ENCODE data around the gene ZFAND4. TPM values are rescaled to one million over a fixed set of nuclear protein-coding genes. Genes with fewer than 3 reads are reported as not detected.
A peak's percentile ranks its signal among the peaks of the same experiment; 100 is the strongest.
"Not testable (repeated sequence)": the region's sequence is repeated elsewhere in the genome, so short reads cannot be mapped to it uniquely, and the experiment has no call there.

Gene ZFAND4
- total RNA-seq, 1 donor from 2014 or later, result 11.1 TPM

GRCh38 chr10:45673074-45673648, 589 bp upstream of the ZFAND4 start:
- H3K27me3 ChIP-seq (ENCODE audit: low read depth), result no peaks in the 10 kb centered on the region
- intact Hi-C loops (cut with micrococcal nuclease), result no loop called here
- H3K27ac ChIP-seq (replicated peaks), result peak overlapping the region; percentile 92
- peak overlapping the region; percentile 83 for H3K4me3 ChIP-seq
- TF ChIP-seq, protein P1, sequence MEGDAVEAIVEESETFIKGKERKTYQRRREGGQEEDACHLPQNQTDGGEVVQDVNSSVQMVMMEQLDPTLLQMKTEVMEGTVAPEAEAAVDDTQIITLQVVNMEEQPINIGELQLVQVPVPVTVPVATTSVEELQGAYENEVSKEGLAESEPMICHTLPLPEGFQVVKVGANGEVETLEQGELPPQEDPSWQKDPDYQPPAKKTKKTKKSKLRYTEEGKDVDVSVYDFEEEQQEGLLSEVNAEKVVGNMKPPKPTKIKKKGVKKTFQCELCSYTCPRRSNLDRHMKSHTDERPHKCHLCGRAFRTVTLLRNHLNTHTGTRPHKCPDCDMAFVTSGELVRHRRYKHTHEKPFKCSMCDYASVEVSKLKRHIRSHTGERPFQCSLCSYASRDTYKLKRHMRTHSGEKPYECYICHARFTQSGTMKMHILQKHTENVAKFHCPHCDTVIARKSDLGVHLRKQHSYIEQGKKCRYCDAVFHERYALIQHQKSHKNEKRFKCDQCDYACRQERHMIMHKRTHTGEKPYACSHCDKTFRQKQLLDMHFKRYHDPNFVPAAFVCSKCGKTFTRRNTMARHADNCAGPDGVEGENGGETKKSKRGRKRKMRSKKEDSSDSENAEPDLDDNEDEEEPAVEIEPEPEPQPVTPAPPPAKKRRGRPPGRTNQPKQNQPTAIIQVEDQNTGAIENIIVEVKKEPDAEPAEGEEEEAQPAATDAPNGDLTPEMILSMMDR (IDR thresholded peaks at IDR 0.05; ENCODE audit: borderline replicate concordance), result no peak
- H3K36me3 ChIP-seq, result no peaks in the 10 kb centered on the region
- no peak for DNase-seq
- H3K9me3 ChIP-seq (replicated peaks), result no peaks in the 10 kb centered on the region
- H3K4me1 ChIP-seq, result peaks cover 18% of the 10 kb centered on the region

DNA sequence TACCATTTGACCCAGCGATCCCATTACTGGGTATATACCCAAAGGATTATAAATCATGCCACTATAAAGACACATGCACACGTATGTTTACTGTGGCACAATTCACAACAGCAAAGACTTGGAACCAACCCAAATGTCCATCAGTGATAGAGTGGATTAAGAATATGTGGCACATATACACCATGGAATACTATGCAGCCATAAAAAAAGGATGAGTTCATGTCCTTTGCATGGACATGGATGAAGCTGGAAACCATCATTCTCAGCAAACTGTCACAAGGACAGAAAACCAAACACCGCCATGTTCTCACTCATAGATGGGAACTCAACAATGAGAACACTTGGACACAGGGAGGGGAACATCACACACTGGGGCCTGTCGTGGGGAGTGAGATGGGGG, 1.3 kb downstream of the ZFAND4 start:
- Histone ChIP-seq H3K4me3 (peak overlapping the region; percentile 83), H3K4me1 (peaks cover 18% of the 10 kb centered on the region)
- intact Hi-C loops (cut with micrococcal nuclease); H3K36me3 ChIP-seq; DNase-seq; H3K27ac ChIP-seq (replicated peaks); H3K27me3 ChIP-seq (ENCODE audit: low read depth); H3K9me3 ChIP-seq (replicated peaks): not testable (repeated sequence)

DNA sequence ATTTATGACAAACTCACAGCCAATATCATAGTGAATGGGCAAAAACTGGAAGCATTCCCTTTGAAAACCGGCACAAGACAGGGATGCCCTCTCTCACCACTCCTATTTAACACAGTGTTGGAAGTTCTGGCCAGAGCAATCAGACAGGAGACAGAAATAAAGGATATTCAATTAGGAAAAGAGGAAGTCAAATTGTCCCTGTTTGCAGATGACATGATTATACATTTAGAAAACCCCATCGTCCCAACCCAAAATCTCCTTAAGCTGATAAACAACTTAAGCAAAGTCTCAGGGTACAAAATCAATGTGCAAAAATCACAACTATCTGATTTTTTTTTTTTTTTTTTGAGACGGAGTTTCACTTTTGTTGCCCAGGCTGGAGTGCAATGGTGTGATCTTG, 2.7 kb downstream of the ZFAND4 start:
- peaks cover 18% of the 10 kb centered on the region for H3K4me1 ChIP-seq
- H3K9me3 ChIP-seq (replicated peaks); H3K36me3 ChIP-seq; intact Hi-C loops (cut with micrococcal nuclease); H3K27ac ChIP-seq (replicated peaks); H3K27me3 ChIP-seq (ENCODE audit: low read depth); H3K4me3 ChIP-seq; DNase-seq: not testable (repeated sequence)

DNA sequence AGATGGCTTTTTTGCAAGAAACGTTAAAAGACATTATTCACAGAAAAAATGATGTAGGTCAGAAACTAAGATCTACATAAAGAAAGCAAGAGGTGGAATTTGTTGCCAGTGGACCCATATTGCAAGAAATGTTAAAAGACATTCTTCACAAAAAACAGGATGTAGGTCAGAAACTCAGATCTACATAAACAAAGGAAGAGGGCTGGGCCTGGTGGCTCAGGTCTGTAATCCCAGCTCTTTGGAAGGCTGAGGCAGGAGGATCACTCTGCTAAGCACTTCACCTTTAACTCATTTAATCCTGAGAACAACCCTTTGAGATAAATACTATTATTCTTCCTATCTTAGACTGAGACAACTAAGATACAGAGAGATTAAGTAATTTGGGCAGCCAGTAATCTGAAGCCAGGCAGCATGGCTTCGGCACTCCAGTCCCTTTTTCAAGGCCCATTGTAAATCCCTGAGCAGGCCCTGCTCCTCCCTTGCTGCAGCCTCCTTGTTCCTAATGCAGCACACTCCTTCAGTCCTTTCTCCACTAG, 11.6 kb downstream of the ZFAND4 start:
- Histone ChIP-seq H3K27ac (replicated peaks) (no peak overlapping the region), H3K4me1 (peaks cover 5% of the 10 kb centered on the region), H3K27me3 (ENCODE audit: low read depth) (no peaks in the 10 kb centered on the region), H3K4me3 (no peak overlapping the region), H3K36me3 (peaks cover 35% of the 10 kb centered on the region), H3K9me3 (replicated peaks) (peaks cover 15% of the 10 kb centered on the region)
- DNase-seq, result no peak
- intact Hi-C loops (cut with micrococcal nuclease), result no loop called here
- TF ChIP-seq, protein P1 (IDR thresholded peaks at IDR 0.05; ENCODE audit: borderline replicate concordance), result no peak

DNA sequence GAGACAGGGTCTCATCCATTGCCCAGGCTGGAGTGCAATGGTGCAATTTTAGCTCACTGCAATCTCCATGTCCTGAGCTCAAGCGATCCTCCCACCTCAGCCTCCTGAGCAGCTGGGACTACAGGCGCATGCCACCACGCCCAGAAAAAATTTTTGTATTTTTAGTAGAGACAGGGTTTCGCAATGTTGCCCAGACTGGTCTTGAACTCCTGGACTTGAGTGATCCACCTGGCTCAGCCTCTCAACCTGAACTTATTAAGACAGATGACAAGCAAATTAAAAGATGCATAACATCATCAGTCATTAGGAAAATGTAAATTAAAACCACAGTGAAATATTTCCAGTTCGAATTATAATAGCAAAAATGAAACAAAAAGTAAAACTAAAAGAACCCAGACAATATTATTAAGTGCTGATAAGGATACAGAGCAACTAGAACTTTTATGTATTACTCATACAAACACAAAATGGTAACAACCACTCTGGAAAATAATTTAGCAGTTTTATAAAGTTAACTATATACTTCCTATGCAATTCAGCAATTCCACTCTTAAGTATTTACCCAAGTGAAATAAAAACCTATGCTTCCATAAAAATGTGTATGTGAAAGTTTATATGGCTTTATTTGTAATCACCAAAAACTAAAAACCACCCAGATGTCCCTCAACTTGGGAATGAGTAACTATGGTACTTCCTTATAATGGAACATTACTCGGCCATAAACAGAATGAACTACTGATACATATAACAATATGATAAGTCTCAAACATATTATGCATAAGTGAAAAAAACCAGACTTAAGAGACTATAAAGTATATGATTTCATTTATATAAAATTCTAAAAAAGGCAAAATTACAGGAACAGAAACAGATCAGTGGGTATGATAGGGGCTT, 15.3 kb downstream of the ZFAND4 start:
- Histone ChIP-seq H3K9me3 (replicated peaks) (peaks cover 15% of the 10 kb centered on the region), H3K4me1 (peaks cover 30% of the 10 kb centered on the region), H3K27me3 (ENCODE audit: low read depth) (no peaks in the 10 kb centered on the region), H3K27ac (replicated peaks) (no peak overlapping the region), H3K36me3 (peaks cover 35% of the 10 kb centered on the region), H3K4me3 (no peak overlapping the region)
- intact Hi-C loops (cut with micrococcal nuclease), result no loop called here
- no peak for DNase-seq
- TF ChIP-seq, protein P1 (IDR thresholded peaks at IDR 0.05; ENCODE audit: borderline replicate concordance), result no peak

DNA sequence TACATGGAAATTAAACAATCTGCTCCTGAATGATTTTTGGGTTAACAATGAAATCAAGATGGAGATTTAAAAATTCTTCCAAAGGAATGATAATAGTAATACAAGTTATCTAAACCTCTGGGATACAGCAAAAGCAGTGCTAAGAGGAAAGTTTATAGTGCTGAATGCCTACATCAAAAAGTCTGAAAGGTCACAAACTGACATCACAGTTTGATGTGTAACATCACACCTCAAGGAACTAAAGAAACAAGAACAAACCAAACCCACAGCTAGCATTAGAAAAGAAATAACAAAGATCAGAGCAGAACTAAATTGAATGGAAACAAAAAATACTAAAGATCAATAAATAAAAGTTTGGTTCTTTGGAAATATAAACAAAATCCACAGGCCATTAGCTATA, 17.4 kb downstream of the ZFAND4 start:
- intact Hi-C loops (cut with micrococcal nuclease), result no loop called here
- Histone ChIP-seq H3K9me3 (replicated peaks) (peaks cover 3% of the 10 kb centered on the region), H3K27me3 (ENCODE audit: low read depth) (no peaks in the 10 kb centered on the region), H3K4me1 (peaks cover 36% of the 10 kb centered on the region), H3K27ac (replicated peaks) (no peak overlapping the region), H3K36me3 (peaks cover 27% of the 10 kb centered on the region), H3K4me3 (no peak overlapping the region)
- TF ChIP-seq, protein P1 (IDR thresholded peaks at IDR 0.05; ENCODE audit: borderline replicate concordance), result no peak
- no peak for DNase-seq

DNA sequence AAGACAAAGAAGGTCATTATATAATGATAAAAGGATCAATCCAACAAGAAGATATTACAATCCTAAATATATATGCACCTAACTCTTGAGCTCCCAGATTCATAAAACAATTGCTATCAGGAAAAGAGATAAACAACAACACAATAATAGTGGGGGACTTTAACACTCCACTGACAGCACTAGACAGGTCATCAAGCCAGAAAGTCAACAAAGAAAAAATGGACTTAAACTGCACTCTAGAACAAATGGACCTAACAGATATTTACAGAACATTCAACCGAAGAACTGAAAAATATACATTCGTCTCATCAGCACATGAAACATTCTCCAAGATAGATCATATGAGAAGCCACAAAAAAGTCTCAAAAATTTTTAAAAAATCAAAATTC, 17.8 kb downstream of the ZFAND4 start:
- H3K9me3 ChIP-seq (replicated peaks); DNase-seq; H3K27me3 ChIP-seq (ENCODE audit: low read depth); H3K4me3 ChIP-seq; H3K27ac ChIP-seq (replicated peaks); intact Hi-C loops (cut with micrococcal nuclease): not testable (repeated sequence)
- Histone ChIP-seq H3K36me3 (peaks cover 22% of the 10 kb centered on the region), H3K4me1 (peaks cover 36% of the 10 kb centered on the region)

Measured in left ventricle myocardium inferior (tissue), 1 donor.